HG03558 (cell line): Measurements from ENCODE around the gene DHX35.
"Not testable (repeated sequence)": the region's sequence is repeated elsewhere in the genome, so short reads cannot be mapped to it uniquely, and the experiment has no call there.

ENCODE experiments used
- ATAC-seq: cut with Tn5 transposase; IDR thresholded peaks from one replicate; pipeline ENCODE4 v1.9.1; 2021; ENCODE audit warnings: moderate number of reproducible peaks; ENCODE audit not compliant: unreplicated experiment; ENCODE audit errors: extremely low read depth

DHX35 gene

GRCh38 chr20:38939686-38940085 lies 22.5 kb upstream of the DHX35 start:
- no peak for ATAC-seq

- ATAC-seq, result no peak
Measured at GRCh38 chr20:38940644-38941043, 21.5 kb upstream of the DHX35 start.

- ATAC-seq, result no peak
Measured at GRCh38 chr20:38941726-38942389, 20.3 kb upstream of the DHX35 start.

GRCh38 chr20:38945012-38945411 lies 17.1 kb upstream of the DHX35 start:
- no peak for ATAC-seq

GRCh38 chr20:38946836-38947235 lies 15.3 kb upstream of the DHX35 start:
- ATAC-seq, result no peak

GRCh38 chr20:38947931-38948362 lies 14.2 kb upstream of the DHX35 start:
- no peak for ATAC-seq

GRCh38 chr20:38950254-38950653 lies 11.9 kb upstream of the DHX35 start:
- no peak for ATAC-seq

GRCh38 chr20:38951611-38952010 lies 10.5 kb upstream of the DHX35 start:
- no peak for ATAC-seq

- ATAC-seq, result no peak
Measured at GRCh38 chr20:38952153-38952552, 10.0 kb upstream of the DHX35 start.

- ATAC-seq, result no peak
Measured at GRCh38 chr20:38953630-38954340, 8.4 kb upstream of the DHX35 start.

GRCh38 chr20:38957235-38957876 lies 4.8 kb upstream of the DHX35 start:
- no peak for ATAC-seq

GRCh38 chr20:38957915-38958485 lies 4.1 kb upstream of the DHX35 start:
- ATAC-seq, result no peak

- not testable (repeated sequence) for ATAC-seq
Measured at GRCh38 chr20:38960187-38960687, 1.9 kb upstream of the DHX35 start.

- no peak for ATAC-seq
Measured at GRCh38 chr20:38961530-38962043, 557 bp upstream of the DHX35 start.

- ATAC-seq, result no peak
Measured at GRCh38 chr20:38962928-38963401, 821 bp downstream of the DHX35 start.

GRCh38 chr20:38963745-38964144 lies 1.6 kb downstream of the DHX35 start:
- no peak for ATAC-seq

- no peak for ATAC-seq
Measured at GRCh38 chr20:38965264-38965663, 3.1 kb downstream of the DHX35 start.

GRCh38 chr20:38968090-38968489 lies 5.9 kb downstream of the DHX35 start:
- ATAC-seq, result no peak

- no peak for ATAC-seq
Measured at GRCh38 chr20:38969708-38970107, 7.6 kb downstream of the DHX35 start.

GRCh38 chr20:38970302-38970701 lies 8.2 kb downstream of the DHX35 start:
- ATAC-seq, result no peak

- no peak for ATAC-seq
Measured at GRCh38 chr20:38973107-38973506, 11.0 kb downstream of the DHX35 start.
